ENCODE results near the gene ELOVL7.

The ELOVL7 gene

DNA sequence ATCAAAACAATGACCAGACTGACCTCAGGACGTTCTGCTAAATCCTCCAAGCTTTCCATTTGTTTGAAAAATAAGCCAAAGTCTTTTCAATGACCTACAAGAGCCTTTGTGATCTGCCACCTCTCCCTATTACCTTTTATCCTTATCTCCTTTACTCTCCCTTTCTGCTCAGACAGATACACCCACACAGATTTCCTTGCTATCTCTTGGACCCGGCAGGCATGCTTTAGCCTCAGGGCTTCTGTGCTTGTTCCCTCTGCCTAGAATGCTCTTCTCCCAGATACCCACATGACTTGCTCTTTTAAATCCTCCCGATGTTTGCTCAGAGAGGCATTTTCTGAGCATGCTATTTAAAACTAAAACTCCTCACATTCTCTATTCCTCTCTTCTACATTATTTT, 8.9 kb upstream of the ELOVL7 start:
- DNase-seq (ENCODE audit: insufficient read length) (no peak), FAIRE-seq (no peak)
- TF ChIP-seq POLR2A (IDR thresholded peaks at IDR 0.05; ENCODE audit: low read depth, low read length) (no peak), POLR2AphosphoS5 (IDR thresholded peaks at IDR 0.05; ENCODE audit: low read depth, low read length) (no peak), TAF1 (IDR thresholded peaks at IDR 0.05; ENCODE audit: borderline replicate concordance, low read depth, low read length) (no peak)

DNA sequence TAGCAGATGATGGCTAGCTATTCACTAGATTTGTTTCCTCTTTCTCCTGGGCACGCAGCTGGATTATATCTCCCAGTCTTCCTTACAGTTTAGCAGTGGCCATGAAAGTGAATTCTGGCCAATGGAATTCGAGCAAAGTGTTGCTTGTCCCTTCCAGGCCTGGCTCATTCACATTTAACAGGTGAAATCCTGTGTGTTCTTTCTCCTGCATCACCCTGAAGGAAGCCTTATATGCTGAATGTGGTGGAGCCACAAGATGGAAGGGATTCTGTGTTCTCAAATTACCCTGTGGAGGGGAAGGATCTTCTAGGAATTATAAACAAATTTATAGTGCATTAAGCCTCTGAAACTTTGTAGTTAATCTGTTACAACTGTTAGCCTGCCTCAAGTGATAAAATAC, 8.2 kb upstream of the ELOVL7 start:
- DNase-seq (ENCODE audit: insufficient read length), result no peak
- TF ChIP-seq TAF1 (IDR thresholded peaks at IDR 0.05; ENCODE audit: borderline replicate concordance, low read depth, low read length) (no peak), POLR2A (IDR thresholded peaks at IDR 0.05; ENCODE audit: low read depth, low read length) (no peak), POLR2AphosphoS5 (IDR thresholded peaks at IDR 0.05; ENCODE audit: low read depth, low read length) (no peak)
- no peak for FAIRE-seq

DNA sequence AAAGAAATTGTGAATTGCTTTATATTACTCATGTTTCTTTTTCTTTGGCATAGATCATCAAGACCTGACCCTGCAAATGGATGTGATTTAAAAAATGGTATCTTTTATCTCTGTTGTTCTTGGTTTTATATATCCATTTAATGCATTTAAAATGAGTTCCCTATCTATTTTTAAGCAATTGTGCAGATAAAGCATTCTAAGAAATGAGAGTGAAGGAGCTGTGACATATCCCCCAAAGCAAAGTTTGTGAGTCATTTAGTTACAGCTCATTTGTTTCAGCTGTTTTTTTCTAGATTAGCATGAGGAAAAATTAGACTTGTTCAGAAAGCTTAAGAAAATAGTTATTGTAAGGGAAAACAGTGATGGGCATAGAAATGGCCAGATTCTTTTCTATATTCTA, 7.6 kb upstream of the ELOVL7 start:
- TF ChIP-seq POLR2AphosphoS5 (IDR thresholded peaks at IDR 0.05; ENCODE audit: low read depth, low read length), result no peak
- no peak for TF ChIP-seq POLR2A (IDR thresholded peaks at IDR 0.05; ENCODE audit: low read depth, low read length)
- TF ChIP-seq TAF1 (IDR thresholded peaks at IDR 0.05; ENCODE audit: borderline replicate concordance, low read depth, low read length), result no peak
- no peak for FAIRE-seq
- DNase-seq (ENCODE audit: insufficient read length), result no peak

DNA sequence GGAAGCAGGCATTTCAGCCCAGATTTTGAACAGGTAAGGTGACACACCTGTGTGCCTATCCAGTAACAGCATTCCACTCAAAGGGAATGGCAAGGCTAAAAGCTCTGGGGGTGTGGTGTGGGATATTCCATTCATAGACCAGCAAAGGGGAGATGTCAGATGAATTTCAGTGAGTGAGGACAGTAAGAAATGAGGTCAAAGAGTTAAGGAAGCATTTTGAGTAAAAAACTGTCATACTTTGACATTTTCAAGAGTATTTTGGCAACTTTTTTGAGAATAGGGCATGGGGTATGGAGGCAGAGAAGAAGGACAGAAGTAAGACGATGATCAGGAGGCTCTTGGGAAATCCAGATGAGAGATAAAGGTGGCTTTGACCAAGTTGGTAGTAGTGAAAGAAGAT, 2.2 kb upstream of the ELOVL7 start:
- no peak for DNase-seq (ENCODE audit: insufficient read length)
- no peak for FAIRE-seq
- TF ChIP-seq POLR2A (IDR thresholded peaks at IDR 0.05; ENCODE audit: low read depth, low read length) (no peak), TAF1 (IDR thresholded peaks at IDR 0.05; ENCODE audit: borderline replicate concordance, low read depth, low read length) (no peak), POLR2AphosphoS5 (IDR thresholded peaks at IDR 0.05; ENCODE audit: low read depth, low read length) (no peak)

DNA sequence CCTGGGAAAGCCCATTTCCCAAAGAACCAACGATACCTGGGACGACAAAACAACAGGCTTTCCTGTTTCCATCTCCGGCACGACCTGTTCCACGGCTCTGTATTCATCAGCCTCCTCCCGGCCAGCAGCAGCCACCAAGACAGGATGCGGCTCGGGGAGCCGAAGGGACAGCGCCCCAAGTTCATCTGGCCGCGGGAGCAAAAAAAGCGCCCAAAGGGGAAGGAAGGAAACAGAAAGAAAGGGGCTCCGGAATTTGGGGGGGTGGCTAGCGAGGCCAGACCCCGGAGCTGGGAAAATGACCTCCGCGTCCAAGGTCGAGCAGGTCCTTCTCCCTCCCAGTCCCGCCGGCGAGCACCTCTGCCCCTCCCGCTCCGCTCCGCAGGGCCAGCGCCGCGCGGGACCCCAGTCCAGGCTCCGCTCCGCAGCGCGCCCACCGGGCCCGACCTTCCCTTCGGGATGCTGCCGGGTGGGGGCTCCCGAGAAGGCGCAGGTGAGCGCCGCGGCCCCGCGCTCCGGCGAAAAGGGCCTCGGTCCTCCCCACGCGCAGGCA, 608 bp downstream of the ELOVL7 start:
- DNase-seq (ENCODE audit: insufficient read length) (peak; percentile 31), FAIRE-seq (no peak)
- TF ChIP-seq POLR2A (IDR thresholded peaks at IDR 0.05; ENCODE audit: low read depth, low read length), result no peak
- TF ChIP-seq TAF1 (IDR thresholded peaks at IDR 0.05; ENCODE audit: borderline replicate concordance, low read depth, low read length), result no peak
- no peak for TF ChIP-seq POLR2AphosphoS5 (IDR thresholded peaks at IDR 0.05; ENCODE audit: low read depth, low read length)

DNA sequence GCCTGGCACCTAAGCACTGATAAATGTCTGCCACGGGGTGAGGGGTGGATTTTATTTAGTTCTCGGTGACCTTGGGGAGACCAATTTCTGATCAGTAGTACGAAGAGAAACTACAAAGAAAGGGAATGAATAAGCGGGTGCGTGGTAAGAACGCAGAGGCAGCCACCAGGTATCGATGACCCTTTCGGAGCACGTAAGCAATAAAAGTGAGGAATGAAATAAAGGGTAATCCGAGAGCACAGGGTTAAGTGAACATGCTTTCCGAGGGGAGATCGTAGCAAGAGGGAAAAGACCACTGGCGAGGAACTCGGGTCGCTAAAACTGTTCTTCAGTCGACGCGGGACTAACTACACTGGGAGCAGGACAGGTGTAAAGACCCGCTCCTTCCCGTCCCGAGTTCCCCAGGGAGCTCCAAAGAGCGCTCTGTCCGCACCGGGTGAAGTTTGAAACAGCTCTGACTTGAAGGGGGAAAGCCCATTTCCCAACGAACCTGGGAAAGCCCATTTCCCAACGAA, 1.1 kb downstream of the ELOVL7 start:
- DNase-seq (ENCODE audit: insufficient read length) (no peak), FAIRE-seq (no peak)
- TF ChIP-seq POLR2AphosphoS5 (IDR thresholded peaks at IDR 0.05; ENCODE audit: low read depth, low read length) (no peak), TAF1 (IDR thresholded peaks at IDR 0.05; ENCODE audit: borderline replicate concordance, low read depth, low read length) (no peak), POLR2A (IDR thresholded peaks at IDR 0.05; ENCODE audit: low read depth, low read length) (no peak)

DNA sequence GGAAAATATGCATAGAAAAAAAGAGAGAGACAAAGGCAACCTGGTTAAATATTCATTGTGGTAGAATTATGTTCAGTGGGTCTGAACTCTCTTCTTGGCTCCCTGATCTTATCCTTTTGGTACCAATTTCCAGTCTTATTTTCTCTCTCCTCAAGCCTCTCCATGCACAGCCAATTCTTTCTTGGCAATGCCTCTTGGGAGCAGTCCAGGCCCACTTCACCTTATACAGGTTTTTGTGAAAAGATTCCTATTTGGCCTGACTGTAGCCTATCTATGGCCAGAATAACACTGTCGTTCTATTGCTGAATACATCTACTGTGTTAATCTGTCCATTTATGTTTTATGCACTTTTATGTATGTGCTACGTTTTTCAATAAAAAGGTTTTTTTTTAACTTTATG, 2.7 kb downstream of the ELOVL7 start:
- FAIRE-seq (no peak), DNase-seq (ENCODE audit: insufficient read length) (no peak)
- TF ChIP-seq TAF1 (IDR thresholded peaks at IDR 0.05; ENCODE audit: borderline replicate concordance, low read depth, low read length), result no peak
- no peak for TF ChIP-seq POLR2AphosphoS5 (IDR thresholded peaks at IDR 0.05; ENCODE audit: low read depth, low read length)
- no peak for TF ChIP-seq POLR2A (IDR thresholded peaks at IDR 0.05; ENCODE audit: low read depth, low read length)

DNA sequence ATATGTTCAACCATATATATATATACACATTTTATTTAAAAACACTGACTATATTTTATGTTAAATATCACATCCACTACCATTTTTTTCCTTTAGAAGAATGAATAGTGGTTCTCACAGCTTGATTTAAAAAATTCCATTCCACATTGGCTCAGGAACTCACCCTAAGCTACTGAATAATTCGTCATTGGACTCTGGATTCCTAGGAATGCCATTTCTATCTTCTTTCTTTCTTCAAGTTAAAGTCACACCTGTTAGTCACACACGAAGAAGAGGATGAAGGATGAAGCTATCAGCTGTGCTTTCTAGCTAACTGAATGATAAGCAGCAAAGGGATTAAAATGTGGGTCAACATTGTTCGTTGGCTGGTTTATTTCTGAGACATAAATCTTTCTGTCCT, 7.9 kb downstream of the ELOVL7 start:
- no peak for TF ChIP-seq POLR2AphosphoS5 (IDR thresholded peaks at IDR 0.05; ENCODE audit: low read depth, low read length)
- no peak for TF ChIP-seq TAF1 (IDR thresholded peaks at IDR 0.05; ENCODE audit: borderline replicate concordance, low read depth, low read length)
- TF ChIP-seq POLR2A (IDR thresholded peaks at IDR 0.05; ENCODE audit: low read depth, low read length), result no peak
- no peak for DNase-seq (ENCODE audit: insufficient read length)
- FAIRE-seq, result peak; percentile 76

DNA sequence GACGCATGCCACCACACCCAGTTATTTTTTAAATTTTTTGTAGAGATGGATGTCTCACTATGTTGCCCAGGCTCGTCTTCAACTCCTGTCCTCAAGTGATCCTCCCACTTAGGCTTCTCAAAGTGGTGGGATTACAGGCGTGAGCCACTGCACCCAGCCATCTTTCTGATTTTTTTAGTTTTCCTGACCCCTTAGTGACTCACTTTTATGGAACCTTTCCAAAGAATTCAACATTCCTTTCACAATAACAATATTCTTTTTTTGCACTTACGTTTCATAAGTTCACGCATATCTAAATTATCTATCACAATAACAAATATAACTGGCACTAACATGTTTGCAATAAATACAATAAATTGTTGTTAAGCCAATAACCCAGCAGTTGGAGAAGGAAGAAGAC, 8.5 kb downstream of the ELOVL7 start:
- TF ChIP-seq POLR2AphosphoS5 (IDR thresholded peaks at IDR 0.05; ENCODE audit: low read depth, low read length), result no peak
- DNase-seq (ENCODE audit: insufficient read length), result no peak
- no peak for FAIRE-seq

DNA sequence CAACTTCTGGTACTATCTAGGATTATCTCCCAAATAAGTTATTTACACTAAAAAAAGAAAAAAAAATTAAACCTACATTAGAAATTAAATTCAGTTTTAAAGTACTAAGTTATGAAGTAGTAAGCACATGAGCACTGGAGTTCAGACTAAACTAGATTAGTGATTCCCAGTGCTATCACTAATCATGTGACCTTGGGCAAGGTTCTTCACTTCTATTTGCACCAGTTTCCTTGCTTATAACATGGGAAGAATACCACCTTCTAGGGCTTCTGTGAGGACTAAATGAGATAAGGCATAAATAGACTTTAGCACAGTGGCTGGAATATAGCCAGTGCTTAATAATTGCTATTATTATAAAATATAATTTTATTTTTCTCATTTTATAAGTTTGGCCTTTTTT, 10.5 kb downstream of the ELOVL7 start:
- TF ChIP-seq POLR2AphosphoS5 (IDR thresholded peaks at IDR 0.05; ENCODE audit: low read depth, low read length), result no peak
- no peak for TF ChIP-seq TAF1 (IDR thresholded peaks at IDR 0.05; ENCODE audit: borderline replicate concordance, low read depth, low read length)
- no peak for TF ChIP-seq POLR2A (IDR thresholded peaks at IDR 0.05; ENCODE audit: low read depth, low read length)
- DNase-seq (ENCODE audit: insufficient read length) (no peak), FAIRE-seq (no peak)

DNA sequence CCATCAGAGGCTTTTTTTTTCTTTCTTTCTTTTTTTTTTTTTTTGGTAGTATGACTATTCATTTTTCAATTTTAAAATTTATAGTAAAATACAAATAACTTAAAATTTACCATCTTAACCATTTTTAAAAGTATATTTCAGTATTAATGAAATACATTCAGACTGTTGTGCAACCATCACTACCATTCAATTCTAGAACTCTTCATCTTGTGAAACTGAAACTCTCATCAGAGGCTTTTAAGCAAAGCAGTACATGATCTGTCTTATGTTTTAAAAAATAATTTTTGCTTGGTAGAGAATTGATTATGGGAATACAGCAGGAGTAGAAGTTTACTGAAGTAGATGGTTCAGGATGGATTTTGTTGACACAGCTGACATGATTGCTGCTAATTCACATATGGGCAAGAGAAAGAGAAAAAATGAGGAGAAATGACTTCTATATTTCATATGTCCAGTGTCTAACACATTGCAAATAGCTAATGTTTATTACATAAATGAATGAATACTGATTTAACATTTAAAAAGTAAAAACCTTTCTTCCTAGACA, 13.4 kb downstream of the ELOVL7 start:
- TF ChIP-seq TAF1 (IDR thresholded peaks at IDR 0.05; ENCODE audit: borderline replicate concordance, low read depth, low read length), result no peak
- no peak for TF ChIP-seq POLR2A (IDR thresholded peaks at IDR 0.05; ENCODE audit: low read depth, low read length)
- no peak for TF ChIP-seq POLR2AphosphoS5 (IDR thresholded peaks at IDR 0.05; ENCODE audit: low read depth, low read length)
- FAIRE-seq, result no peak
- DNase-seq (ENCODE audit: insufficient read length), result no peak

DNA sequence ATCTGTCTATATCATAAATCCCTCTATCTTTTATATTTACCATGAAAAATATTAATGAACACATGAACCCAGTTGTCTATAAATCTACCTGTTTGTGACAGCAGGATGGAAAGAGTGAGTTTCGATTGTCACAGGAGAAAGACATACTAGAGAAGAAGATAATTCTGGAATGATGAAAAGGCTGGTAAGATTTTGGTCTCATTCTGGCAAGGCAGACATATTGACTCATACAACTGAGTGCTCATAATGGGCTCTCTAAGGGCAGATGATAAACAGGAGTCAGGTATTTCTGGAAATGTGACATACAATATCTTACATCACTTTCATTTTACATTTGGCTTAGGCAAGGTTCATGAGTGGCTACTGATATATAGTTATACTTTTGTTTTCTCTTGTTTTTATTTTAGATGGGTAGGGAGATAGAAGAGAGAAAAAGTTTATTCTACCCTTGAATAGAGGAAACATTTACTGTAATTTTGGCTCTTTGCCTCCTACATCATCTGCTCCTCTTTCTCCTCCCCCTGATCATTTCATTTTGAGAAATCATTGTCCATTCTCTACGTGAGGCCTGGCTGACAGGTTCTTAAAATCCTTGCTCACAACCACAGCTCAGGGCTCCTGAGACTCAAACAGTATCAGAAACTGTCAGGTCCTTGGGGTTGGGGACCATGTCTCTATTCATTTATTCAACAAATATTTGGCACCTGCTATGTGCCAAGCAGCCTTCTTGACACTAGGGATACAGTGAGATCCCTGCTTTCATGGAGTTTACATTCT, 14.4 kb downstream of the ELOVL7 start:
- DNase-seq (ENCODE audit: insufficient read length) (no peak), FAIRE-seq (no peak)
- TF ChIP-seq POLR2AphosphoS5 (IDR thresholded peaks at IDR 0.05; ENCODE audit: low read depth, low read length) (no peak), POLR2A (IDR thresholded peaks at IDR 0.05; ENCODE audit: low read depth, low read length) (no peak), TAF1 (IDR thresholded peaks at IDR 0.05; ENCODE audit: borderline replicate concordance, low read depth, low read length) (no peak)

Measured in GM12892 (cell line).